Progenitor cell of endocrine pancreas (in vitro differentiated cells): ENCODE data around the gene TDRD12. TPM values are rescaled to one million over a fixed set of nuclear protein-coding genes. Genes with fewer than 3 reads are reported as not detected.
"Not testable (repeated sequence)": the region's sequence is repeated elsewhere in the genome, so short reads cannot be mapped to it uniquely, and the experiment has no call there.

Experiments used
- DNase-seq: peaks from one replicate; pipeline ENCODE4 v3.0.0; 2021; ENCODE audit warnings: low spot score; ENCODE audit not compliant: unreplicated experiment
- H3K27ac Mint-ChIP-seq: 2 replicates; pipeline ENCODE4 v1.8.0; 2021; ENCODE audit warnings: mild to moderate bottlenecking, moderate library complexity, mixed read lengths
- H3K27me3 Mint-ChIP-seq: 2 replicates; pipeline ENCODE4 v1.8.0; 2021; ENCODE audit warnings: mixed read lengths
- H3K36me3 Mint-ChIP-seq: 2 replicates; pipeline ENCODE4 v1.8.0; 2022; ENCODE audit warnings: mixed read lengths; ENCODE audit not compliant: insufficient read depth
- H3K4me1 Mint-ChIP-seq: 2 replicates; pipeline ENCODE4 v1.8.0; 2021; ENCODE audit warnings: low read depth, mixed read lengths
- H3K4me3 Mint-ChIP-seq: 2 replicates; pipeline ENCODE4 v1.8.0; 2021; ENCODE audit warnings: low read depth, mild to moderate bottlenecking, moderate library complexity, mixed read lengths
- H3K9me3 Mint-ChIP-seq: 2 replicates; pipeline ENCODE4 v1.8.0; 2021; ENCODE audit warnings: low read depth, mixed read lengths
- CTCF ChIP-seq: fragments of 200-600 bp; sonication (generic); IDR thresholded peaks from one replicate; pipeline ENCODE4 v1.5.0; 2021; ENCODE audit warnings: antibody characterized with exemption, mild to moderate bottlenecking; ENCODE audit not compliant: unreplicated experiment
- total RNA-seq: library from RNA; stranded (reverse); gene quantifications from 2 replicates; pipeline ENCODE4 v1.2.1, GENCODE V29; 2021

Gene TDRD12
- total RNA-seq, 1 donor from 2014 or later: 0.29 TPM

GRCh38 chr19:32748948-32749347, 29.4 kb downstream of the TDRD12 start:
- no peak for DNase-seq
- TF ChIP-seq CTCF: no peak
- Mint-ChIP-seq H3K36me3 (no peaks in the 10 kb centered on the region), H3K4me3 (no peak overlapping the region), H3K27ac (no peak overlapping the region), H3K4me1 (no peaks in the 10 kb centered on the region), H3K9me3 (no peaks in the 10 kb centered on the region), H3K27me3 (peaks cover 24% of the 10 kb centered on the region)

GRCh38 chr19:32749361-32749760, 29.8 kb downstream of the TDRD12 start:
- Mint-ChIP-seq H3K9me3 (no peaks in the 10 kb centered on the region), H3K27ac (no peak overlapping the region), H3K4me3 (no peak overlapping the region), H3K4me1 (no peaks in the 10 kb centered on the region), H3K36me3 (no peaks in the 10 kb centered on the region), H3K27me3 (peaks cover 24% of the 10 kb centered on the region)
- DNase-seq: no peak
- TF ChIP-seq CTCF: no peak

- Mint-ChIP-seq H3K9me3 (peaks cover 4% of the 10 kb centered on the region), H3K36me3 (no peaks in the 10 kb centered on the region), H3K4me1 (no peaks in the 10 kb centered on the region), H3K4me3 (no peak overlapping the region), H3K27me3 (peaks cover 21% of the 10 kb centered on the region), H3K27ac (no peak overlapping the region)
- no peak for TF ChIP-seq CTCF
- DNase-seq: no peak
Measured at GRCh38 chr19:32750441-32751055, 31.0 kb downstream of the TDRD12 start.

GRCh38 chr19:32751066-32751465, 31.5 kb downstream of the TDRD12 start:
- Mint-ChIP-seq H3K27me3 (peaks cover 21% of the 10 kb centered on the region), H3K4me1 (no peaks in the 10 kb centered on the region), H3K27ac (no peak overlapping the region), H3K9me3 (peaks cover 4% of the 10 kb centered on the region), H3K4me3 (no peak overlapping the region), H3K36me3 (no peaks in the 10 kb centered on the region)
- no peak for DNase-seq
- no peak for TF ChIP-seq CTCF

GRCh38 chr19:32757189-32757588, 37.6 kb downstream of the TDRD12 start:
- DNase-seq: no peak
- no peak overlapping the region for H3K4me3 Mint-ChIP-seq
- peaks cover 1% of the 10 kb centered on the region for H3K36me3 Mint-ChIP-seq
- TF ChIP-seq CTCF: no peak
- H3K9me3 Mint-ChIP-seq: peaks cover 9% of the 10 kb centered on the region
- H3K27ac Mint-ChIP-seq: no peak overlapping the region
- H3K4me1 Mint-ChIP-seq: no peaks in the 10 kb centered on the region
- H3K27me3 Mint-ChIP-seq: peaks cover 7% of the 10 kb centered on the region

GRCh38 chr19:32765365-32765764, 45.8 kb downstream of the TDRD12 start:
- peaks cover 11% of the 10 kb centered on the region for H3K27me3 Mint-ChIP-seq
- H3K4me3 Mint-ChIP-seq, H3K9me3 Mint-ChIP-seq, H3K4me1 Mint-ChIP-seq, DNase-seq, H3K36me3 Mint-ChIP-seq, H3K27ac Mint-ChIP-seq: not testable (repeated sequence)
